GM18502 (cell line): ENCODE data around the gene IL17F.
"Not testable (repeated sequence)": the region's sequence is repeated elsewhere in the genome, so short reads cannot be mapped to it uniquely, and the experiment has no call there.

Source experiments
- ATAC-seq: cut with Tn5 transposase; IDR thresholded peaks from one replicate; pipeline ENCODE4 v1.9.1; 2021; ENCODE audit warnings: mild to moderate bottlenecking; ENCODE audit not compliant: unreplicated experiment, poor library complexity

IL17F gene

DNA sequence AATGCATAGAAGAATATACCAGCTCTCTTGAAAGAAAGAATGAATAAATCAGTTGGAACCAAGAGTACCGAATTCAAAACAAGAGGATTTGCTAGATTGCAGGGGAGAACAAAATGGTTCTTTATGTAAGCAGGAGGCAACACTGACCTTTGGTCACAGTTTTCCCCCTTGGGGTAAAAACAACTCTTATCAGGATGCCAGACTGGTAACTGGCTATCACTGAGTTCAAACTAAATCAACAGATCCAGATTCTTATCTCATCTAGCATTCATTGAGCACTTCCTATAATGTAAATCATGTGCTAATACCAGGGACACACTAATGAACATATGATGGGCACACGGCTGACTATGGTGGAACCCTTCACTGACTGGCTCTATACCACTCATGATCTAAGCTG, 4.8 kb upstream of the IL17F start:
- ATAC-seq: no peak

DNA sequence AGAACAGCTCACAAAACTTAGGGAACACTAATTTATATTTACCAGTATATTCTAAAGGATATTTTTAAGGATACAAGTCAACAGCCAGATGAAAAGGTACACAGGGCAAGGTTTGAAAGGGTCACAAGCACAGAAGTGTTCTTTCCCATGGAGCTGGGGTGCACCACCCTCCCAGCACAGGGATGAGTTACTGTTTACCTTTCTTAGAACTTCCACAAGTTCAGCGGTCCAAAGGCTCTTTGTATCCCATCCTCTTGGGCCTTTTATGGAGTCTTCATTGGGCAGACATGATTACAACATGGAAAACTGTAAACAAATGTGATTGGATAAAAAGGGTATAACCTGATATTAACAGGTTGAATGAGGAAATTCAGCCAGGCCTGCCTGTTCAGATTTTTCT, 1.1 kb upstream of the IL17F start:
- no peak for ATAC-seq

DNA sequence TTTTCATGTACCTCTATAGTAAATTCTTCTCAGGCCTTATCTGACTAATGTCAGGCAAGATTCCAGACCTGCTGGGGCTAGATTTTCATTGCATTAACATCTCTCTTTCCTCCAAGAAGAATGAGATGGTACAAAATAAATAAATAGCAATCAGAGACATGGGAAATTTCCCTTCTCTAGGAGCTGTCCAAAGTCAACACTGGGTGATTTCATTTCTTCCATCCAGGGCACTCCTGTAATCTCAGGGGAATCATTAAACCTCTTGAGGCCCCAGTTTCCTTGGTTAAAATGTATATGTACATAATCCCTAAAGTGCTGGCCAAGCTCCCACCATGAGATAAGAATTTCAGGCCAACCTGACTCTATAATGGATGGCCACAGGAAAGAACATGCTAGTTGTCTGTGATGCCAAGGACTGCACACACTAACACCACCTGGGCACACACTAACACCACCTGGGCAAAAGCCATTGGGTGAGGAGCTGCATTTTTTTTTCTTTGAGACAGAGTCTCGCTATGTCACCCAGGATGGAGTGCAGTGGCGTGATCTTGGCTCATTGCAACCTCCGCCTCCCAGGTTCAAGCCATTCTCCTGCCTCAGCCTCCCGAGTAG, 912 bp downstream of the IL17F start:
- ATAC-seq: no peak

DNA sequence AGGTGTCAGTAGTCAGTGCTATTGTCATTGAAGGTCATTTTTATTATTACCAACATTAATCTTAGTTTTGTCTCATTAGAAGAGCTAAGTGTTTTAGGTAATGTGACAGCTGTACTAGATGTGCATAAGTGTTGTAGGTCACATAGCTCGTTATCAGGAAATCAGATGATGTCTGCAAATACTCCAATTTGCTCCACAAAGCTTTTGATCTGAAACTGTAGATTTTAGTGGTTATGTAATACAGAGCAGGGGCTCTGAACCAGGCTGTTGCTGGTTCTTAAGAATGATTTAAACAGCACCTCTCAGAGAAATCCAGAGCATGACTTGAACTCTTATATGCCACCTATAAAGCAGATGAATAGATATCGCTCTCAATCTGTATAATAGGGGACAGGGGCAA, 2.5 kb downstream of the IL17F start:
- no peak for ATAC-seq

DNA sequence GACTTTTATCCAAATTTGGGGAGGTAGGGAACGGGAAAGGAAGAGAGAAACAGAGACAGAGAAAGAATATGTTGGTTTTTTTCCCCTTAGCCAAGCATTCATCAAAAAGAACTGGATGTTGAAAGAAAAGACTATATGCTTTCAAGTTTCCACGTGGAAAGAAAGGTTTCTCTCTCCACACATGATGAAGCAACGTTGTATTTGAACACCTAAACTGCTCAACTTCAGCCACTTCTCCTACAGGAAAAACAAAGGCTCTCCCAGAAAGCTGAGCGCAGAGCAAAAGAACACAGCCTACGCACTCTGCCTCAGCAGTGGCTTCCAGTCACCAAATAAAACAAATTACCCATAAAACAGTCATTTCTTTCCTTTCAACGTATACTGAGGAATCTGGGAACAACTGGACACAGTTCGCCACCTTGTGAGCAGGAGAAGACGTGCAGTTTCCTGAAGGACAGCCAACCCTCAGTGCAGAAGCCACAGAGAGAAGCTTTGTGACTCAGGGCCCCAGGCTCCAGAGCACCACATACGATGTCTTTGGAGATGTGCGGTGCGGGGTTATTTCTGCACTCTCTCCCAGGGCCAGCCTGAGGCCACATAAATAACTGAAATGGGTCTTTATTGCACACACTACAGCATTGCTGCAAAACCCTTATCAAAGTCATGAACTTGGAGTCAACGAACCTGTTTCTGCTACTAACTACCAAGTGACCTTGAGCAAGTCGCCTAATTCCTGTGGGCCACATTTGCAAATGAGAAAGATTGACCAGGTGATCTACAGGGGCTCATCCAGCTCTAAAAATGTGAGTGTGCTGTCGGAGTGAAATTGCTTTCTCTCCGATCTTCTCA, 10.1 kb downstream of the IL17F start:
- ATAC-seq: peak; percentile 90

DNA sequence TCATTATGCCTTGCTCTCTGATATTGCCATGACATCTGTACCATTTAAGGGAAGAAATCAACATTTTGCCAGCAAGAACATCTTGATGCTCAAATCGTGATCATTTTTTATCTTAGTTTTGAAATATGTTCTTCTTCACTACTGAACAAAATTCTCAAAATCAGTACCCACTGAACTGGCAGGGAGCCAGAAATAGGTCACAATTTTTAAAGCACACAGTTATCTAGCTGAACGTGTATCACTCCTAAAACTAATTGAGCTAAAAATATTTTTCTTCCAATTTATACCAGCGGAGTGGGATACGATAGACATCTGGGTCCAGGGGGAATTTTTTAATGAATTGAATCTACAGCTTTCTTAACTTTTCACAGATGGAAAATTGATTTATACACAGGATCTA, 11.3 kb downstream of the IL17F start:
- no peak for ATAC-seq

DNA sequence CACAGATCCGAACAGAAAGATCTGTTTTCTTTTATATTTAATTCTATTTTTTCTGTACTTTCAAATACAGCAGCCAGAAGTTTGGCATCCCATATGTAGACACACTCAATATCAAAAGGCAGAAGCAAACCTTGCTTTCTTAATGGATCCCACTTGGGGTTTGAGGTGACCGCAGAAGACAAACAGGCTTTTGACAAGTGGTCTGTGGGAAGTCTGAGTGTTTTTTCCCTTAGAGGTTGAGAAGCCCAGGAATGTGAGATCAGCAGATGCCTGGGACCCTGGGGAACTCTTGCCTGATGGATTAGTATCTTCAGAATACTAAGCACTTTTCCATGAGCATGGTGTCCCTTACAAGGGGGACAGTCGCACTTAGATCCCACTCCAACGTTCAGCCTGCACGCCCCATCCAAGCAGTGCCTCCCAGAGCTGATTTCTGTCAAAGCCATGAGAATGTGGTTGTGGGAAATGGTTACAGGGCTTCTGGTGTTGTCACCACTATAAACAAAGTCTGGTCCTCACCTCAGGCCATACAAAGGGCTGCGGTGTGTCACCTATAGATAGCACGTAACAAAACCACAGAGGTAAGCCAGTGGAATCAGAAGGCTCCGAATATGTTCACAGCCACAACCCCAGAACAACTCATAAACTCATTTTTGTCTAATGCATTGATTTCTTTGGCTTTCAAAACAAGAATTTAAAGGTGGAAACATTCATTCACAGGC, 12.7 kb downstream of the IL17F start:
- no peak for ATAC-seq

DNA sequence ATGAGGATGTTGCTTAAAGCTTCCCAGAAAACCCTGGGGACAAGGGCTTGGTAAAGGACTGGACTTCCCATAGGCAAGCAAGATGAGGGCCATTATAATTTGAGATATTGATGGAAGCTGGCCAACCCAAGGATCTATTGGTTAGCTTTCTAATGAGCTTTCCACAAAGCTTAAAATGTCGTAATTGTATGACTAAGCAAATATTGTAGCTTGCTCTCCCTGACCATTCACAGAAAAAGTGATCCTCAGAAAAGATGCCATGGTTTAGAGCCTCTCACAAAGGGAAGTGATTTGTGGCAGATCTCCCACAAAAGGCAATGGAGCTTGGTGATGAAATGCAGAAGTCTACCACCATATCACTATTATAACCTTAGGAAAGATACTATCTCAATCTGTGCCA, 13.6 kb downstream of the IL17F start:
- no peak for ATAC-seq

DNA sequence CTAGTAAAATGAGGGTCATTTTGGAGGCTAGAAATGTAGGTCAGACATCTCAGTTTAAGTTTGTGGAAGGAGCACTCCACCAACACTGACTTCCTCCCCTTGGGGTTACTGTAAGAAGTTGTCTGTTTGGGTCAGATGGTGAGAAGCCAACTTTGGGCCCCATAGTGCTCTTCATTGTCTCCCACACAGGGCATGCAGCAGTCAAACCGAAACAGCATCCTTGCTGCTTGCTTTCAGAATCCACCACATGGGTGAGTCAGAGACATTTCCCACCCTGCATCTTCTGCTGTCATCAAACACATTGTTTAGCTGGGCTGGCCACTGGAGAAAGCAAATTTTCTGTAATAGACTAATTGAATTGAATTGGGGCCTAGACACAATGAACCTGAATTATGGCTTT, 16.8 kb downstream of the IL17F start:
- ATAC-seq: peak; percentile 100

DNA sequence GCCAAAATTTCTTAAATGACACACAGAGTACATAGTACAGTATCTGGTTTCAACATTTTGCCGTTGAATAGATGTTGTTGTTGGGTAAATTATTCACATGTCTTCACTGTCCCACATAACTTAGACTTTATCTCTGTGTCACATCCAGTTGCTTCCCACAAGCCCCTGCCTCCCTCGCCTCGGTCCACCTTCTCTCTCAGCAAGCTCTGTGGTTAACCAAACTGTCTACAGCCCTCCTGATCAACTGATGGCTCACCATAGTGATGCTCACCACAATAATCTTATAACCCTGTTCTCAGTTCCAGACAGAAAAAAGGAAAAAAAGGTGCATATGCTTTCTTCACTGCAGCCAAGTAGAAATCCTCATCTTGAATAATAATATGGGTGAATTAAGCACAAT, 23.0 kb downstream of the IL17F start:
- ATAC-seq: peak; percentile 95

DNA sequence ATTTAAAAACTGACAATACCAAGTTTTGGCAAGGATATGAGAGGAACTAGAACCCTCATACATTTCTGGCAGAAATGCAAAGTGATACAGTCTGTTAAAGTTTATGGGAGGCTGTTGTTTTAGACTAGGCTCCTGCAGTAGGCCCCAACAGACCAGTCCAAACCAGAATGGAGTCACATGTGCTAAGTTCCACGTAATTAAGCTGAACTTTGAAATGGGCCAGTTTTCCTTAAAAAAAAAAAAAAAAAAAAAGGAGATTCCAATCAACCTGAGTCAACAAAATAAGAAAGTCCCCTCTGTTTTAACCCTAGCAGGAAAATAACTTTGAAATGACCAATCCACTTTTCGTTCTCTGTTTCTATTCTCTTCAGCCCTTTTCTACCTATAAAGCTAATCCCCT, 26.5 kb downstream of the IL17F start:
- ATAC-seq: no peak

DNA sequence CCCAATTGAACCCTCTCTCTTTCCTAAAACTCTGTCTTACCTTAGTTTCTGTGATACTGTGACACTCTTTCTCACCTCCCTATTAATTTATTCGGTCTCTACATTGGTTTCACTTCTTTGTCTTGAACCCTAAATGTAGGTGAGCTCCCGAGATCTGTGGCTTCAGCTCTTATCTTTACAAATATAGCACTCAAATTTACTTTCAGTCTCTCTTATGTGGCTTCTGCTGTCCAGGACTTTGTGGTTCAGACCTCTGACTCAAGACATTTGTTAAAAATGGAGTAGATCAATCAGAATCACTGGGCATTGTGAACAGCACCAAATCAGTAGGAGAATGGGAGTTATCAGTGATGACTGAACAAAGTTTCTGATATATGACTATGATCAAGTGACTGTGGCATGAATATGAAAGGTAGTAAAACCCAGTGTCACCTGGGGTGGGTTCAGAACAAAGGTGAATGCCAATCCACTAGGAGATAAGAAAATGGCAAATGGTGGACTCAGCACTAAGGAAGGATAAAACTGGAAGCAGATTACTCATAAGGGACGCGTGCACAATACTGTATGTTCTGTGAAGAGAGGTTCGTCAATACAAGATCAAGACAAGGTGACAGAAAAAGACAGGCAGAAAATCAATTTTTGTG, 27.2 kb downstream of the IL17F start:
- ATAC-seq: peak; percentile 55

DNA sequence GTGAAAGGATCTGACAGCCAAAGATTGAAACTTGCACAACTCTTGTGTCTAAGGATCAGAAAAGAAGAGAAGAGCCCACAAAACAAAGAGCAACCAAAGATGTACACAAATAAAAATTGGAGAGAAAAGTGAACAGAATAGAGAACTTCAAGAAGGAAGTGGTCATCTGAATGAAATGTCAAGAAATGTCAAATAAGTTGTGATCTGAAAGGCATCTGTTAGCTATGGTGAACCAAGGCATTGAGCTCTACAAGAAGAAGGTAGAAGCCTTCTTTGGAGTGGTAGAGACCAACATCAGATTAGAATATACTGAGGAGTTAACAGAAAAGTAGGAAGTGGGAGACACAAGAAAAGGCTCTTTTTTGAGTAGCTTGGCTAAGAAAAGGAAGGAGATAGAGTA, 28.5 kb downstream of the IL17F start:
- ATAC-seq: no peak

DNA sequence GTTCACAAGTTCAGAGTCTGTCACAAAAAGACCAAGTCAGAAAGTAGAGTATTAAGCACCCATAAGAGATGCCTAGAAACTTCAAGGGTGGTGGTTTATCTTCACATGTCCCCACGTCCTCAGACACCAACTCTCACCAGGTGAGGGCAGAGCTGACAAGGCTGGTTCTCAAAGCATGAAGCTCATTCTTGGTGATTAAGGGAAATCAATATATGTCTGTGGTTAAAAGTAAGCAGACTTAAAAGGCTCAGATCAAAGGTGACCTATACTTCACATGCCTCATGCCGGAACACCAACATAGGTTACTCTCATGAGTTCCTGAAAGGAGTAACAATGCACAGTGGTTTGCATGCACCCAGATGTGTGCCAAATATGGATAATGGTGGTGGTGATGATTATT, 31.2 kb downstream of the IL17F start:
- ATAC-seq: no peak

DNA sequence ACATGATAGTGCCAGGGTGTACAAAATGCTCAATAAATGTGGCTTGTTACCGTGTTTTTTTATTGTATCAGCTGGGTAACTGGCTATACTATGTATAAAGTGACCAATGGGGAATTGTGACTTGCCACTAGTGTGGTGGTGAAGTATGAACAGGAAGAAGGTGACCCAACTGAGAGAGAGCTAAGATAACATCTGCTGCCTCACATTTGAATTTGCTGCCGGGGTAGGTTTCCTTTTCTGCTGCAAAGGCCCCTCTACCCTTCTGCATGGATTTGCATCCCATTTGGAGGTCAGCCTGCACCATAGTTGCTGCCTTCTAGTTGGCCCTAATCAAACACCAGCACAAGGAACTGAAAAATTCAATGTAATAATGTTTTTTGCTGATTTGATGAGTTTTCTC, 34.1 kb downstream of the IL17F start:
- peak; percentile 88 for ATAC-seq

DNA sequence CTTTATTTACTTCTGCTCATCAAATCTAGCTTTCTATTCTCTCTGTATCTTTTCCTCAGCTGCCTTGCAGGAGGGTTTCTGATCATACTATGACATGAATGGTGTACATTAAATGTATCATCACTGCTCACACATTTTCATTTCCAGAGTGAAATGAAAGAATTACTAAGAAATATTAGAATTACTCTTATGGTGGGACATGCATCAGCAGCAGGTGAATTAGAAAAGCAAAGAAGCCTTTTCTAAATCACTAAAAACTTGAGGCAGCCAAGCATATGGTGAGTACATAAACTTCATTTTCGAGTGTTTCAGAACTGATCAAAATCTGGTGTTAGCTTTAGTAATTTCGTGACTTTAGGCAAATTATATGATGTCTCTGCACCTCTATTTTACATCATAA, 34.5 kb downstream of the IL17F start:
- ATAC-seq: peak; percentile 63

DNA sequence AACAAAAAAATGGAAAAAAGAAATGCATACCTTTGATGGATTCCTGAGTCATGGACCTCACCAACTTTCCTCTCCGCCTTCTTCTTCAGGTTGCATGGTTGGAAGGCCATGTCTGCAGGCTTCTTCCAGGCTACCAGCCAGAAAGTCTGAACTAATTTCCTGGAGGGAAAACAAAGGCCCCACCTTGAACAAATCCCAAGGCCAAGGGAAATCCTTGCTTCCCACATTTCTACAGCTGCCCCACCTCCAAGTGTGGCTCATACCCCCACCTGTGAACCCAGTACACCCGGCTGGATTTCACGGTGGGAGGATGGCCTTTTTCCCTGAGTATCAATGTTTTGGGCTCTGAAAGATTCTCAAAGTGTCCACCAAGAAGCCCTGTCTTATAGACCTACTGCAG, 35.7 kb downstream of the IL17F start:
- ATAC-seq: no peak

DNA sequence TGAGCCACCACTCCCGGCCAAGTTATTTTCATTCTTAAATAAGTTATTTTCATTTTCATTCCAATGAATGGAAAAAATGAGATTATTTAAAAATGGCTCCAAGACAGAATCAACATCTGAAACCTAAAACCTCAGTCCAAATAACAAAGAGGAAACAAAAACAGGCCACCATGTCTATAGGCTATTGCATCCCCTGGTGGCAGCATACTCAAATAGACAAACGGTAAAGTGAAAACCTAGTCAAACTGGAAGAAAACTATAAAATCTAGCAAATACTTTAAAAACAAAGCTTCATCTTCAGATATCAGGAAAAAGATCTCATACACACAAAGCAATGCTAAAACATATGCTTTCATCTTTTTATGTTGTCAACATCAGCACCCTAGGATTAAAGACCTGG, 37.2 kb downstream of the IL17F start:
- no peak for ATAC-seq

DNA sequence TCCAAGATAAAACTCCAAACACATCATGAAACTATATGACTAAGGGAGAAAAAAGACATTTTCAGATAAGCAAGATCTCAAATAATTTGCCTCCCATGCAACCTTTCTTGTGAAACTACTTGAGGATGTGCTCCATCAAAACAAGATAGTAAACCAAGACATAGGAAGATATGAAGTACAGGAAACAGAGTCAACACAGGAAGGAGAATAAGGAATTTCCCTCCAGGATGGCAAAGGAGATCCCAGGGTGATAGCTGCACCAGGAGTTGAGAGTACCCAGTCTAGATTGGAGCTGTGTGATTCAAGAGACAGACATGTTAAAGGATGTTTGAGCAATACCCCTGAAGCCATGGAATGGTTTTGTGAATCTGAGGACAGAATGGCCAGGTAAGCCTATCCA, 42.8 kb downstream of the IL17F start:
- ATAC-seq: no peak

DNA sequence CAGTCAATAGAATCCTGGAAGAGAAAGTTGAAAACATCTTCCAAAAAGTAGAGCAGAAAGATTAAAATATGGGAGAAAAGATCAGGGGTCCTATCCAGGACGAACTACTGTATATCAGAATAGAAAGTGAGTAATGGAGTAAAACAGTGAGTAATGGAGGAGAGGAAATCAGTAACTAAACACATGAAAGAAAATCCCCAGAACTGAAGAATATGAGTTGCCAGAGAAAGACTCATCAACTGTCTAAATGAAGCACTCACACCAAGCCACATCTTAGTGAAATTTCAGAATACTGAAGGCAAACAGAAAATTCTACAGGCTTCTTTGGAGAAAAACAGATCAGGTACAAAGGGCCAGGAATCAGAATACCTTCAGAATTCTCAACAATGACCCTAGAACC, 43.3 kb downstream of the IL17F start:
- ATAC-seq: no peak

DNA sequence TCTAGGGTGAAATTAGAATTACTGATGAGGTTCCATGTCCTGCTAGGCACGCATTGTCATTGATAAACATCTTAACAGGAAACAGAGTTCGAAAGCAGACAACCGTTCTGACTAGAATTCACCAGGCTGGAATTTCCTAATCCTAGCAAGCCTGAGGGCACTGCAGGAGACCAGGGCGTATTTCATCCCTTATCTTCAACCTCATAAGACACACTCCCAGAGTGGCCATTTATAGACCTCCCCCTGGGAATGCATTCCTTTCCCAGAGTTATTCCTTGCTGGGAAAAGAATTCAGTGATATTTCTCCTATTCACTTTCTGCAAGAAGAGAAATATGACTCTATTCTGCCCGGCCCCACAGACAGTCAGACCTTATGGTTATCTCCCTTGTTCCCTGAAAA, 44.2 kb downstream of the IL17F start:
- ATAC-seq: not testable (repeated sequence)
